Activated naive CD4-positive, alpha-beta T cell treated with Interleukin-2 at 50 U/mL for 16 hours (primary cell): ENCODE measurements around the gene PRSS2.

Experiments used
- DNase-seq: peaks from one replicate; pipeline ENCODE4 v3.0.0-alpha.2; 2020

The PRSS2 gene

GRCh38 chr7:142788303-142789289 lies 17.8 kb downstream of the PRSS2 start:
- DNase-seq, result no peak

DNA sequence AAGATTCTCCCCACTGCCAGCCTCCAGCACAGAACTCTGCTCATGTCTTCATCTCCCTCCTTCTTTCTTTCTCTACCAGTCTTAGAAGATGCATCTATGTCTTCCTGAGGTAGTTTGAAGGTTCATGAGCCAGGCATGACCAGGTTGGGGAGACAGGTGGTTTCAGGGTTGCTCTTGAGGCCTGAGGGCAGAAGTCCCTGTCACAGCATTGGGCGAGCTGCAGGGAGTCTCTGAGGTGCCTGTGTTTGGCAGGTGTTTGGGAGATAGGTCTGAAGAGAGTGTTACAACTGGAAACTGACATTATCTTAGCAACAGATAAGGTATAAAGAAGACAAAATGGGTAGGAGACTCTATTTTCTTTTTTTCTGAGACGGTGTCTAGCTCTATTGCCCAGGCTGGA lies 18.7 kb downstream of the PRSS2 start:
- no peak for DNase-seq

- DNase-seq, result no peak
These were observed 19.3 kb downstream of the PRSS2 start for GRCh38 chr7:142790056-142790455.

GRCh38 chr7:142790555-142790954 lies 19.8 kb downstream of the PRSS2 start:
- no peak for DNase-seq

GRCh38 chr7:142791502-142791901 lies 20.7 kb downstream of the PRSS2 start:
- DNase-seq, result no peak

DNA sequence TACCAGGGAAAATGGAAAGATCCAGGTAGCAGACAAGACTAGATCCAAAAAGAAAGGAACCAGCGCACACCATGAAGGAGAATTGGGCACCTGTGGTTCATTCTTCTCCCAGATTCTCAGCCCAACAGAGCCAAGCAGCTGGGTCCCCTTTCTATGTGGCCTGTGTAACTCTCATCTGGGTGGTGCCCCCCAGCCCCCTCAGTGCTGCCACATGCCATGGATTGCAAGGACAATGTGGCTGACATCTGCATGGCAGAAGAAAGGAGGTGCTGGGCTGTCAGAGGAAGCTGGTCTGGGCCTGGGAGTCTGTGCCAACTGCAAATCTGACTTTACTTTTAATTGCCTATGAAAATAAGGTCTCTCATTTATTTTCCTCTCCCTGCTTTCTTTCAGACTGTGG lies 21.4 kb downstream of the PRSS2 start:
- DNase-seq, result no peak

DNA sequence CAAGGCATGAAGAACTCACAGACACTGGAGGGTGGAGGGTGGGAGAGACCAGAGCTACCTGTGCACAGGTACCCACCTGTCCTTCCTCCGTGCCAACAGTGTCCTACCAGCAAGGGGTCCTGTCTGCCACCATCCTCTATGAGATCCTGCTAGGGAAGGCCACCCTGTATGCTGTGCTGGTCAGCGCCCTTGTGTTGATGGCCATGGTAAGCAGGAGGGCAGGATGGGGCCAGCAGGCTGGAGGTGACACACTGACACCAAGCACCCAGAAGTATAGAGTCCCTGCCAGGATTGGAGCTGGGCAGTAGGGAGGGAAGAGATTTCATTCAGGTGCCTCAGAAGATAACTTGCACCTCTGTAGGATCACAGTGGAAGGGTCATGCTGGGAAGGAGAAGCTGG lies 21.8 kb downstream of the PRSS2 start:
- no peak for DNase-seq

DNA sequence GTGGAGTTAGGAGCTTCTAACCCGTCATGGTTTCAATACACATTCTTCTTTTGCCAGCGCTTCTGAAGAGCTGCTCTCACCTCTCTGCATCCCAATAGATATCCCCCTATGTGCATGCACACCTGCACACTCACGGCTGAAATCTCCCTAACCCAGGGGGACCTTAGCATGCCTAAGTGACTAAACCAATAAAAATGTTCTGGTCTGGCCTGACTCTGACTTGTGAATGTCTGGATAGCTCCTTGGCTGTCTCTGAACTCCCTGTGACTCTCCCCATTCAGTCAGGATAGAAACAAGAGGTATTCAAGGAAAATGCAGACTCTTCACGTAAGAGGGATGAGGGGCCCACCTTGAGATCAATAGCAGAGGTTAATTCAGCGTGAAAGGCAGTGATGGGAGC lies 22.4 kb downstream of the PRSS2 start:
- DNase-seq, result no peak

GRCh38 chr7:142795339-142795863 lies 24.6 kb downstream of the PRSS2 start:
- peak; percentile 59 for DNase-seq

- DNase-seq, result no peak
These were observed 25.3 kb downstream of the PRSS2 start for GRCh38 chr7:142796001-142796500.

DNA sequence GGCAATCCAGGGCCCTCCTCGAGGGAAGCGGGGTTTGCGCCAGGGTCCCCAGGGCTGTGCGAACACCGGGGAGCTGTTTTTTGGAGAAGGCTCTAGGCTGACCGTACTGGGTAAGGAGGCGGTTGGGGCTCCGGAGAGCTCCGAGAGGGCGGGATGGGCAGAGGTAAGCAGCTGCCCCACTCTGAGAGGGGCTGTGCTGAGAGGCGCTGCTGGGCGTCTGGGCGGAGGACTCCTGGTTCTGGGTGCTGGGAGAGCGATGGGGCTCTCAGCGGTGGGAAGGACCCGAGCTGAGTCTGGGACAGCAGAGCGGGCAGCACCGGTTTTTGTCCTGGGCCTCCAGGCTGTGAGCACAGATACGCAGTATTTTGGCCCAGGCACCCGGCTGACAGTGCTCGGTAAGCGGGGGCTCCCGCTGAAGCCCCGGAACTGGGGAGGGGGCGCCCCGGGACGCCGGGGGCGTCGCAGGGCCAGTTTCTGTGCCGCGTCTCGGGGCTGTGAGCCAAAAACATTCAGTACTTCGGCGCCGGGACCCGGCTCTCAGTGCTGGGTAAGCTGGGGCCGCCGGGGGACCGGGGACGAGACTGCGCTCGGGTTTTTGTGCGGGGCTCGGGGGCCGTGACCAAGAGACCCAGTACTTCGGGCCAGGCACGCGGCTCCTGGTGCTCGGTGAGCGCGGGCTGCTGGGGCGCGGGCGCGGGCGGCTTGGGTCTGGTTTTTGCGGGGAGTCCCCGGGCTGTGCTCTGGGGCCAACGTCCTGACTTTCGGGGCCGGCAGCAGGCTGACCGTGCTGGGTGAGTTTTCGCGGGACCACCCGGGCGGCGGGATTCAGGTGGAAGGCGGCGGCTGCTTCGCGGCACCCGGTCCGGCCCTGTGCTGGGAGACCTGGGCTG lies 26.0 kb downstream of the PRSS2 start:
- no peak for DNase-seq

DNA sequence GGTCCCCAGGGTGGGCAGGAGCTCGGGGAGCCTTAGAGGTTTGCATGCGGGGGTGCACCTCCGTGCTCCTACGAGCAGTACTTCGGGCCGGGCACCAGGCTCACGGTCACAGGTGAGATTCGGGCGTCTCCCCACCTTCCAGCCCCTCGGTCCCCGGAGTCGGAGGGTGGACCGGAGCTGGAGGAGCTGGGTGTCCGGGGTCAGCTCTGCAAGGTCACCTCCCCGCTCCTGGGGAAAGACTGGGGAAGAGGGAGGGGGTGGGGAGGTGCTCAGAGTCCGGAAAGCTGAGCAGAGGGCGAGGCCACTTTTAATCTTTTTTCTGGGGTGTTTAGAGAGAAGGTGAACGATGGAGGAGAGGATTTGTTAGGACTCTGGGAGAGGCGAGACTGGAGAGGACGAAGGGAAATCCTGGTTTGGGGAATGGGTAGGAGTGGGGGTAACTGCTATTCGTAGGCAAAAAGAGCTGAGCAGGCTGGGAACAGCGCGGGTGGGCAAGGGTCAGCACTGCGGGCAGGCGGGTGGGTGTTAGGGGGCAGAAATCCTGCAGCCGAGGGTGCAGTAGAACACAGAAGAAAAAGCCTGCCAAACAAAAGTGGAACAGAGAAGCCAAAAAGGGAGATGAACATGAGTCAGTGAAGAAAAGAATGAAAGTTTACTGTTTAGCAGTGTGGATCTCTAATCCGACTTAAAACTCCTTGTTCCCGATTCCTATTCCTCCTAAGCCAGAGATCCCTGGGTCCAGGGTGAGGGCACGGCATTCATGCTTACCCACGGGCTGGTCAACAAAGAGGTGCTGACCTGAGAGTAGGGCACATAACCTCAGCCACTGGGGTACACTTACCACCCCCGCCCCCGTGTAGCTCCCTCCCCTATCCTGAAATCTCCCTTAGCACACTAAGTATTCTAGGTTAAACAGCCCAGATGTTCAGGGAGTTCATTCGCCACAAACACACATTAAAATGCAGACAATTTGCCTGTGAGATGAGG lies 26.9 kb downstream of the PRSS2 start:
- no peak for DNase-seq

GRCh38 chr7:142798451-142799436 lies 28.0 kb downstream of the PRSS2 start:
- DNase-seq, result no peak

DNA sequence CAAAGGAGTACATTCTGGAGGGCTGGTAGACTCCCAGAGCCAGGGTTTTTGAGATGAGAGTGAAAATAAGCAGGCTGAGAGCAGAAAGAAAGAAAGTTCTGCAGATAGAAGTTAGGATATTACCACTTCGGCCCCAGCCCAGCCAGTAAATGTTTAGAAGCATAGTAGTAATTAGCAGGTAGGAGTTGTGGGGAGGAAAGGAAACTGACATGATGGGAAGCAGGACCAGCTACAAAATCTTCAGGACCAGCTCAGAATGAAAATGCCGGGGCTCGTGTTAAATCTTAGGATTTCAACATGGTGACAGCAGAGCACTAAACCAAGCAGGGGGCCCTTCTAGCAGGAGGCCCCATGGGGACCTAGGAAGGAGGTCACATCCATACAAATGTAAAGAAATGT lies 28.7 kb downstream of the PRSS2 start:
- no peak for DNase-seq

DNA sequence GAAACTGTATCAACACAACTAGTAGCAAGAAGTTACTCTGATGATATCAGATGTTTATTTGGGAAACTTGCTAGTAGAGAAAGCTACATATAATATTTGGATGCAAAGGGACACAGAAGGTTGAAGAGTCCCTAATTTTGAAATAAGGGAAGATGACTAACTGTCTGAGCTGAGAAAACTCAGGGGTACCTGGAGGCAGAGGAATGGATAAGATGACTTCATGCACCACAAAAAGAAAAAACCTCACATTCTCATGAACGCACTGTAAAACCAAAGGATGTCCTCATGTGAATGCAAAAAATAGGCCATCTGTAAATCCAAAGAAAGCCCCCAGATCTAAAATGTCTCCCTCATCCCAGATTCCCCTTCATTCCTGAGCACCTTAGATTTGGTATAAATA lies 29.3 kb downstream of the PRSS2 start:
- no peak for DNase-seq

- DNase-seq, result no peak
These were observed 30.0 kb downstream of the PRSS2 start for GRCh38 chr7:142800699-142801260.

DNA sequence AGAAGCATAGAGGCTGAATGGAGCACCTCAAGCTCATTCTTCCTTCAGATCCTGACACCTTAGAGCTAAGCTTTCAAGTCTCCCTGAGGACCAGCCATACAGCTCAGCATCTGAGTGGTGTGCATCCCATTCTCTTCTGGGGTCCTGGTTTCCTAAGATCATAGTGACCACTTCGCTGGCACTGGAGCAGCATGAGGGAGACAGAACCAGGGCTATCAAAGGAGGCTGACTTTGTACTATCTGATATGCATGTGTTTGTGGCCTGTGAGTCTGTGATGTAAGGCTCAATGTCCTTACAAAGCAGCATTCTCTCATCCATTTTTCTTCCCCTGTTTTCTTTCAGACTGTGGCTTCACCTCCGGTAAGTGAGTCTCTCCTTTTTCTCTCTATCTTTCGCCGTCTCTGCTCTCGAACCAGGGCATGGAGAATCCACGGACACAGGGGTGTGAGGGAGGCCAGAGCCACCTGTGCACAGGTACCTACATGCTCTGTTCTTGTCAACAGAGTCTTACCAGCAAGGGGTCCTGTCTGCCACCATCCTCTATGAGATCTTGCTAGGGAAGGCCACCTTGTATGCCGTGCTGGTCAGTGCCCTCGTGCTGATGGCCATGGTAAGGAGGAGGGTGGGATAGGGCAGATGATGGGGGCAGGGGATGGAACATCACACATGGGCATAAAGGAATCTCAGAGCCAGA lies 31.0 kb downstream of the PRSS2 start:
- no peak for DNase-seq

DNA sequence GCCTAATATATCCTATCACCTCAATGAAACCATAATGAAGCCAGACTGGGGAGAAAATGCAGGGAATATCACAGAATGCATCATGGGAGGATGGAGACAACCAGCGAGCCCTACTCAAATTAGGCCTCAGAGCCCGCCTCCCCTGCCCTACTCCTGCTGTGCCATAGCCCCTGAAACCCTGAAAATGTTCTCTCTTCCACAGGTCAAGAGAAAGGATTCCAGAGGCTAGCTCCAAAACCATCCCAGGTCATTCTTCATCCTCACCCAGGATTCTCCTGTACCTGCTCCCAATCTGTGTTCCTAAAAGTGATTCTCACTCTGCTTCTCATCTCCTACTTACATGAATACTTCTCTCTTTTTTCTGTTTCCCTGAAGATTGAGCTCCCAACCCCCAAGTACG lies 31.5 kb downstream of the PRSS2 start:
- DNase-seq, result no peak

DNA sequence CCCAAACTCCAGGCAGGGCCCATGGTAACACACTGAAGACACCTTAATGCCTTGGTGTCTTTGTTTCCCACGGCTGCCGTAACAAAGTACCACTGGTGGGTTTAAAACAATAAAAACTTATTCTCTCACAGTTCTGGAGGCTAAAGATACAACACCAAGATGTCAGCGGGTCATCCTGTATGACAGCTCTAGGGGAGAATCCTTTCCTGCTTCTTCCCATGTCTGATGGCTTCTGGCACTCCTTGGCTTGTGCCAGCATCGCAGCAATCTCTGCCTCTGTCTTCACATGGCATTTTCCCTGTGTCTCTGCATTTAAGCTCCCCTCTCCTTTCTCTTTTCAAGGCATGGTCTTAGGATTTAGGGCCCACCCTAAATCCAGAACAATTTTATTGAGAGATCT lies 33.1 kb downstream of the PRSS2 start:
- DNase-seq, result no peak

DNA sequence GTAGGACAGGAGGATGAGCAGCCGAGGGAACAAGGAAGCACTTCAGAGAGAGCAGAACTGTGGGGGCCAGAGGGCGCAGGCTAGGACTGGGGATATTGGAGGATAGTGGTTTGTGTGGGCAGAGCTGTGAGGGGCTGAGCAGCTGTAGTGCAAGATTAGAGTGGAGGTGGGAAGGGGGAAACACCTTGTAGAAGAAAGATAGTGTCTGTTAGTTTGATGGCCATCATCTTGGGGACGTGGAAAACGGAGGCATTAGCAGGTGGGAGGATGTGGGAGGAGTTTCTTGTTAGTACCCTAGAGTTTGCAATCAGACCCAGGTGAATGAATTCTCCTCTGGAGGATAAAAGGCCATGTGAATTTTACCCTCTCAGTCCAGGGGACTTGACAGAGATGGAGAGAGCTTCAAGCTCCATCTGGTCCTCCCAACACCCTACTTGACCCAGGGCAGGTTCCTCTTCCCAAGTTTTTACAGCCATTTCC lies 34.0 kb downstream of the PRSS2 start:
- no peak for DNase-seq
